Renal pelvis (tissue), 4 donors: ENCODE measurements around the gene WFDC1. TPM values are rescaled to one million over a fixed set of nuclear protein-coding genes. Genes with fewer than 3 reads are reported as not detected.

Experiments
- DNase-seq: peaks from one replicate; pipeline ENCODE4 v3.0.0-alpha.2; 2013
- polyA plus RNA-seq, 3 donors: library from polyadenylated mRNA; unstranded; fragments of 120-200 nt; gene quantifications; one replicate each; pipeline ENCODE4 v1.2.1, GENCODE V29; 2013; ENCODE audit not compliant: insufficient read length in 3 of 3

WFDC1 gene
- polyA plus RNA-seq, 3 donors, result 2.0 to 3.1 (median 2.5) TPM

- no peak for DNase-seq
Measured at GRCh38 chr16:84298376-84298899, 3.8 kb downstream of the WFDC1 start.

DNA sequence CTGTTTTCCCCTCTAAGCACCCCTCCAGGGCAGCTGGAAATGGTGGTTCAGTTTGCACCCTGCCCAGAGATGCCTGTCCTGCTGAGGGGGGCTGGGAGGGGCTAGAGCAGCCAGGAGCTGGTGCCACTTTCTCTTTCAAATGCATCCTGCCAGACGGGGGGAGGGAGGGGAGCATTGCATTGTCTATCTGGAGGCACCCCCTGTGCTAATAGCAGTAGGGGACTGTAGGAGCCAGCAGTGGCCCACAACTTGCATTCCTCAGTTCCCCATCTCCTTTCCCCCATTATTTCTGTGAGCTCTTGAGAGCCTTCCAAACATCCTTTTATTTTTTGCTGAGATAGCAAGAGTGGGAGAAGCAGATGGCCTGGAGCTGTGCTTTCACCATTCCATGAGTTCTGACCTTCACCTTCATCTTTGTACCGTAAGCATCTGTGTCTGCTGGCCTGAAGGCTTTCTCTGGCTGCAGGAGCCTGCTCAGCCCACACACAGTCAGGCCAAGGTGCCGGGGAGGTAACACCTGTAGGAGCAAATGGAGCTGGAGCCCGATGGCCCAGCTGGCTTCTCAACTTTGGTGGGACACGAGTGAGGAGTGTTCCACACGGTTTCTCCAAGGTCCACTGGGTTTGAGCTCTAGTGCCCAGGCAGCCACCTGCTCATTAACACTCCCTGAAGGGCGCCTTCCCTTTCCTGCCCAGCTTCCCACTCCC, 5.2 kb downstream of the WFDC1 start:
- DNase-seq, result no peak

DNA sequence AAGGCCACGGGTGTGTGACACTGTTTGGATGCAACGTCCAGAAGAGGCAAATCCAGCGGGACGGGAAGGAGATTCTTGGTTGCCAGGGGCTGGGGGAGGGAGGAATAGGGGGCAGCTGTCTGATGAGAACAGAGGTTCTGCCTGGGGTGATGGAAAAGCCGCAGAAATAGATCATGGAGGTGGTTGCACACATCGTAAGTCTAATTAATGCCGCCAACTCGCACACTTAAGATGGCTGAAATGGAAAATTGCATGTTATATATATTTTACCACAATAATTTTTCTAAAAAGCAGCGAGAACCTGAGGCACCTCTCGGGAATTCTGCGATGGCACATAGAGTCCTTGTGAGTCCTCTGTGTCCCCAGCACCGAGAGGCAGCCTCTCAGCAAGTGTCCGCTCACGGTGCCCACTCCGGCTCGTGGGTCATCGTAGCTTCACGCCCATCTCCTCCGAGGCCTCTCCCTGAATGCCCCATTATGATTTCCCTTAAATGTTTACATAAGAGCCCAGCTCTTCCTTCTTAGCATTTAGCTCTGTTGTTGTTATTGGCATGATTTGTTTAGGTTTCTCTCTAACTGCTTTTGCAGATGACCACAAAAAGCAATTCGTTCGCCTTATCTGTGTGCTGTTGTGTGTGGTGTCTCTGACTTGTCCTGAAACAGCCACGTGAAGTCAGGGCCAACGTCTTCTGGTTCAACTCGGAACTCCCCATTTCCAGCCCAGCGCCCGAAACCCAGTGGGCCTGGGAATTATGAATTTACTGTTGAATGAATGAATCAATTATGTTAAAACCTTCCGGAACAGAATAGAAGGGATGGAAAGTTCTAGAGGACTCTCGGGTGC, 7.7 kb downstream of the WFDC1 start:
- no peak for DNase-seq

GRCh38 chr16:84303023-84303422, 8.3 kb downstream of the WFDC1 start:
- DNase-seq, result no peak

GRCh38 chr16:84303516-84303915, 8.8 kb downstream of the WFDC1 start:
- DNase-seq, result no peak

DNA sequence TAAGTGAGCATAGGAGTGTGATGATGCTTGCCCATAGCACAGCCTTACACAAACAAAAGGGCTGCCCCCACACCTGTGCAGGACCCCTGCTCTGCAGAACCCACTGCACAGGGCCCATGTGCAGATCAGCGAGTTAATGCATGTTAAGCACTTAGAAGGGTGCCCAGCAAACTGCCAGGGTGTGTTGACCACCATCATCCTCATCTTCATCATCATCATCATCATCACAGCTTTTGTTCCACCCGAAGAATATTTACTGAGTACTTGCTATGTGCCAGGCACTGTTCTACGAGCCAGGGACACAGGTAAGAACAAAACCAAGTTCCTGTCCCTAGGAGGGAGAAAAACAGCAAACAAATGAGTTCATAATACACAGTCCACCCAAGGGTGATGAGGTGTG, 11.9 kb downstream of the WFDC1 start:
- DNase-seq, result no peak

GRCh38 chr16:84307209-84307954, 12.7 kb downstream of the WFDC1 start:
- no peak for DNase-seq

GRCh38 chr16:84308120-84308519, 13.4 kb downstream of the WFDC1 start:
- no peak for DNase-seq

- no peak for DNase-seq
Measured at GRCh38 chr16:84310642-84311041, 16.0 kb downstream of the WFDC1 start.

DNA sequence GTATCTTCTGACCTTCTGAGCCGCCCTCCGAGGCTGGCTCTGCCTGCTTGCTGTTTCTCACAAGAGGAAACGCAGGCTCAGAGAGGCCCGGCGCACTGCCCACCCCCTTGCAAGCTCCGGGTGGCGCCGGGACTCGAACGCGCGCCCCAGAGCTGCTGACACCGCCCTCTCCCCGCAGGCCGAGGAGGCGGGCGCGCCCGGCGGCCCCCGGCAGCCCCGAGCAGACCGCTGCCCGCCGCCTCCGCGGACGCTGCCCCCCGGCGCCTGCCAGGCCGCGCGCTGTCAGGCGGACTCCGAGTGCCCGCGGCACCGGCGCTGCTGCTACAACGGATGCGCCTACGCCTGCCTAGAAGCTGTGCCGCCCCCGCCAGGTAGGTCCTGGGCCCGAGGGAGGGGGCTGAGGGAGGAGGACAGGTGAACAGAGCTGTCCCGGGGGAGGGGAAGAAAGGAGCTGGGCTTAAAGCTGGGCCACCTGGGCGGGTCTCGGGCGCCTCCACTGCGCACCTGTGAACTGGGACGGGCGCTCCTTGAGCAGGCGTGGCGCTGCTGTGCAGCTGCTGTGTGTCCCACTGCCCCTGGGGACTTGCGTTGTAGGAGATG, 18.2 kb downstream of the WFDC1 start:
- DNase-seq, result no peak

- DNase-seq, result no peak
Measured at GRCh38 chr16:84313921-84314320, 19.2 kb downstream of the WFDC1 start.

DNA sequence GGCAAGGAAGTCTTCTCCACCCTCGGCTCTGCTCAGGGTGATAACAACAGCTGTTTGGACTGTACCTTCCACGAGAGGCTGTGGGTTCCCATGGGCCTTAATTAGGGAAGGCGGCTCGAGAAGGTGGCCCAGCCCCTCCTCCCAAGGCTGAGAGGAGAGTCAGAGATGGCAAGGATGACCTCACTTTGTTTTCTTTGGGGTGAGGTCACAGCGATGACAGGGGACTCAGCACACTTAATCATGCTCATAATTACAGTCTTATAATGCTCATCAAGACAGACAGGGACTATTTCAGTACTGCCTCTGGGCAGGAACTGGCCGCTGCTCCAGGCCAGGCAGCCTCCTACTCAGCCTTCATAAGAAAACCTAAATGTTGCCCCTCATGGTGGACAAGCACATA, 19.7 kb downstream of the WFDC1 start:
- DNase-seq, result no peak

DNA sequence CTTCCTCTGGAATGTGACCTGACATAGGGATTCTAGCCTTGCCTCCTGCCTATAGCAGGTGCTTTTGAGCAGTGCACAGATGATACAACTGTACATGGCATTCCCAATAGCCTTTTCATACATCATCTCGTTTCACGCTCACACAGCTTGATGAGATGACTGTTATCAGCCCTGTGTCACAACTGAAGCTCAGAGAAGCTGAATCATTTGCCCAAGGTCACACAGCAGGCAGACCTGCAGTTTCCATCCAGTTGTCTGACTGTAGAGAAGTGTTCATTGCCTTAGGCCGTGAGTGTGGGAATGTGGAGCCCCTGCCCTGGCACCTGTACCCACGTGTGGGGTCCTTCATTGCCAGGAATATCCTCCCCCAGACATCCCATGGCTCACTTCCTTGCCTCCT, 20.1 kb downstream of the WFDC1 start:
- DNase-seq, result no peak

DNA sequence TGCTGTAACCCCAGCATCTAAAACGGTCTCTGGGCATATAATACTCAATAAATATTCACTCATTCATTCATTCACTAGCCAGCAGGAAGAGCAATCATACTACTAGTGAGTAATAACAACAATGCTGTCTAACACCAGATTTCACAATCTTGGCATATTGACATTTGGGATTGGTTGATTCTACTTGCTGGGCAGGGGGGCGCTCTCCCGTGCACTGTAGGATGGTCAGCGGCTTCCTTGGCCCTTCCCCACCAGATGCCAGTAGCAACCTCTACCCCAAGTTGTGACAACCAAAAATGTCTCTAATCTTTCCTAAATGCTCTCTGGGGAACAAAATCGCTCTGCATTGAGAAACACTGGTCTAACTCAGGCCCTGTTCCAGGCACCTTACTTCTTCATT, 20.7 kb downstream of the WFDC1 start:
- no peak for DNase-seq

DNA sequence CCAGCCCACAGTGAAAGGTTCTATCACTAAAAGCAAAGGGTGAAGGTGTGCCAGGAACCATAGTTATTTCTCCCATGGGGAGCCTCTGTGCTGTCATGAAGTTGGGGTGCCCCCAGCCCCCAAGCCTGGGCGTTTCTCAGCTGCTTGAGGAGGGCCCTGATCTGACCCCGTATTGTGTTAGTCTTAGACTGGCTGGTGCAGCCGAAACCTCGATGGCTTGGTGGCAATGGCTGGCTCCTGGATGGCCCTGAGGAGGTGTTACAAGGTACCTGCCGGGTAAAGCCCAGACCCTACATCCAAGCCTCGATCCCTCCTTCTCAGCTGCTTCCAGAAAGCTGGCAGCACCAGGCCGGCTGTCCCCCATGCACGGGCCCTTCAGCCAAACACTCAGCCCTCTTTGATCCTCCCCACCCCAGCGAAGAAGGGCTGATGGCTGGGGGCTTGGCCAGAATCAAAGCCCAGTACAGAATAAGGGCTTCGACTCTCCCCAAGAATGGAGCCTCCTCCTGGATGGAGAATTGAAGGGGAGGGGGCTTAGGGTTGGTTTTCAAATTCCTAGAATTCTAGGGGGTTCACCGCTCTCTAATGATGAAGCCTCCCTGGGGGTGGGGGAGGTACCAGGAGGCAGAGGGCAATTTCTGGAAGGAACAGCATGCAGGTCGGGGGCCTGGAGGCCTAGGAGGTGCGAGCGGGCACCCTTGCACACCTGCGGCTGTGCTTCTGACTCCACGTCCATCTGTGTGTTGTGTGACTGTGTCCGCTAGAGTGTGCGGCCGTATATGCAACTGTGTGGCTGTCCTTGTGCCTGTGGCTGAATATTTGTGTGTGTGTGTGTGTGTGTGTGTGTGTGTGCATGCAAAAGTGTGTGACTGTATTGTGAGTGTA, 23.7 kb downstream of the WFDC1 start:
- DNase-seq, result no peak

- no peak for DNase-seq
Measured at GRCh38 chr16:84319146-84319760, 24.6 kb downstream of the WFDC1 start.

DNA sequence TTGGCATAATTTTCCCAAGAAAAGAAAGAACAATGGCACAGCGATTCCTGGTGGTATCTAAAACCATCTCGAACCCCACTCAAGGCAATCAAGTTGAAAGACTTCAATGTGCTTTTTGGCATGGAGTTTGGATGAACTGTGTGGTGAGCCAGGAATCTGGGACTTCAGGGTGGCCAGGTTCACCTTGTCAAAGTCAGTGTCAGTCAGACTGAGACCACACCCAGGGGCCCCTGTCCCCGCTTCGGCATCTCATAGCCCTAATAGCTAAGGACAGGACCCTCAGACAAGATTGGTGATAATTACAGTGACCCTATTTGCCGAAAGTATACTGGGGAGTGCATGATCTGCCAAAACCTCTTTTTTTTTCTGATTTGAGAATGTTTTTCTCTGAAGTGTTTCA, 25.8 kb downstream of the WFDC1 start:
- no peak for DNase-seq

DNA sequence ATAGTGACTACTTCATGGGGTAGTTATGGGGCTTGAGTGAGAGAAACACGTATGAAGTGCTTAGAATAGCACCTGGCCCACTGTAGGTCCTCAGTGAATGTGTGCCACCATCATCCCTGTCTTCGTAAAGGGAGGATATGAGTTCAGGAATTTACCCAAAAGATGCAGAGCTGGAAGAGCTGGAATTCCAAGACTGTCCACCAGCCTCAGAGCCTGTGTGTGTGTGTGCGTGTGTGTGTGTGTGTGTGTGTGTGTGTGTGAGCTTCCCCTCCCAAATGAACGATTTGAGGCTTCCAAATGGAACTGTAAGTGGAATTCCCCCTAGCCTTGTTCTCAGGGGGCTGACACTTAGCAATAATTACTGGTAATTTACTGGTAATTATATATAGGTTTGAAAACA, 27.3 kb downstream of the WFDC1 start:
- no peak for DNase-seq

- no peak for DNase-seq
Measured at GRCh38 chr16:84322749-84323148, 28.1 kb downstream of the WFDC1 start.

- DNase-seq, result no peak
Measured at GRCh38 chr16:84323606-84324005, 28.9 kb downstream of the WFDC1 start.
